NCI-H2171 (cell line): ENCODE measurements around the gene ATP4A.

Experiments
- DNase-seq: peaks from one replicate; lab custom pipeline; 2025; lab: John Stamatoyannopoulos, UW

The ATP4A gene

DNA sequence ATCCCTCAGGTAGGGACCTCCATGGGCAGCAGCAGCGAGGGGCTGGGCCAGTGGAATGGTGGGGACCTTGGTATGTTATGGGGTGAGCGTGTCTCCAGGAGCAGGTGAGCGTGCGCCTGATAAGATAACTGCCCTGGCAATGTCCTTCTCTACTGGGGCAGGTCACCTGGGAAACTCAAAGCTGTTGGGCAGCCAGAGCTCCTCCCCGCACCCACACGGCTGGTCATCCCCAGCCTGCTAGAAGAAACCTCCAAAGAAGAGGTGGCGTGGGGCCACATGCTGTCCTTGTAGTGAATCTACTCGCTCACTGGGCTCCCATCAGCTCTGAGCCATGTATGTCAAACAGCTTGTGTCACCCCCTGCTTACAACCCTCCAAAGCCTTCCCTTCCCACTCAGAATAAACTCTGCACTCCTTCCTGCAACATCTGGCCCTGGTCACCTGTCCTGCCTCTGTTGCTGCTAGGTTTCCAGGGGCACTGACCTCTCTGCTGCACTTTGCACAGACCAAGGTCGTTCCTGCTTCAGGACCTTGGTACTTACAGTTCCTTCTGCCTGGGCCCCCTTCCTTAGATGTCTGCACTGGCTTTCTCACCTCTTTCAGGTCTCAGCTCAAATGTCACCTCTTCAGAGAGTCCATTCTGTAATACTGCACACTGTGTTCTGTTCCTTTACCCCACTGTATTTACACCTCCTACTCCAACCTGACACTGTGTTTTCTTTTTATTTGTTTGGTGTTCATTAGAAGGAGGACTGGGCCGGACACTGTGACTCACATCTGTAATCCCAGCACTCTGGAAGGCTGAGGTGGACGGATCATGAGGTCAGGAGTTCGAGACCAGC lies 1.8 kb upstream of the ATP4A start:
- no peak for DNase-seq

DNA sequence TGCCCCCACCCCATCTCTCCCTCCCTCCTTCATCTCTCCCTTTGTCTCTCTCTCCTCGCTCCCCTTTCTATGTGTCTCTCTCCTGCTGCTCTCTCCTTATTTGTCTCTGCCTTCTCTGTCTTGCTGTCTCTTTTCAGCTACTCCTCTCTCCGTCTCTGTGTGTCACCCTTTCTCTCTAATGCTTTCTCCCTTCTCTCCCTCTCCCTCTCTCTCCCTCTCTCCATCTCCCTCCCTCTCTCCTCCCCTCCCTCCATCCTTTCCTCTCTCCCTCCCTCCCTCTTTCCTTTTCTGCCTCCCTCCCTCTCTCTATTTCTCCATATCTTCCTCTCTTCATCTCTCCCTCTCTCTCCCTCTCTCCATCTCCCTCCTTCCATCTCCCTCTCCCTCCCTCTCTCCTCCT lies 682 bp downstream of the ATP4A start:
- no peak for DNase-seq

DNA sequence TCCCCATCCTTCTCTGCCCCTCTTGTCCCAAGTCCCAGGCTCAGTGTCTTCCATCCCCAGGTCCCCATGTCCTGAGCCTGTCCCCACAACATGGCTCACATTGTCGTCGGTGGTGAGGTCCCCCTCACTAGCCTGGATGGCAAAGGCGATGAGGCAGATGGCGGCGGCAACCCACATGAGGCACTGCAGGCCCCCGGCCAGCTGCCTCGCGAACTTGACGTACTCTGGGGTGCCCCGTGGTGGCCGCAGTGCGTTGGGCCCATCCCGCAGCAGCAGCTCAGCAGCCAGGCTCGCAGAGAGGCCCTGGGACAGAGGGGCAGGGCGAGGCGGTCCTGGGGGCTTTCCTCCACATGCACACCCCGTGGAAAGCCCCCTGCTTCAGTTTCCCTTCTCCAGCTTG lies 1.1 kb downstream of the ATP4A start:
- DNase-seq: no peak

DNA sequence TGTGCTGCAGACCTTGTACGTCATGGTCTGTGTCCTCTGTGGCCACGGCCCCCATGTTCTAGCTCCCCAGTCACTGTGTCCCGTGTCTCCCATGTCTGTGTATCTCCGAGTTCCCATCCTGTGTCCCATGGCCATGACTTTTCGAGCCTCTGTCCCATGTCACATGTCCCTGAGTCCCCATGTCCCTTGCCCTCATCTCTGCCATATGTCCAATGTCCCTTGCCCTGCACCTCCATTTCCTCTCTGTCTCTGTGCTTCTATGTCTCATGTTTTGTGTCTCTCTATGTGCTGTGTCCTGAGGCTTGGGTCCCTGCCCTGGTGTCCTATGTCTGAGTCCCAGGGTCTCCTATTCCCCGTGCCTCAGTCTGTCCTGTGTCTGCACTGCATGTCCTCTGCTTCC lies 2.0 kb downstream of the ATP4A start:
- DNase-seq: no peak

- no peak for DNase-seq
These were observed 2.8 kb downstream of the ATP4A start for GRCh38 chr19:35560677-35561076.

- DNase-seq: no peak
These were observed 3.2 kb downstream of the ATP4A start for GRCh38 chr19:35560271-35560670.

DNA sequence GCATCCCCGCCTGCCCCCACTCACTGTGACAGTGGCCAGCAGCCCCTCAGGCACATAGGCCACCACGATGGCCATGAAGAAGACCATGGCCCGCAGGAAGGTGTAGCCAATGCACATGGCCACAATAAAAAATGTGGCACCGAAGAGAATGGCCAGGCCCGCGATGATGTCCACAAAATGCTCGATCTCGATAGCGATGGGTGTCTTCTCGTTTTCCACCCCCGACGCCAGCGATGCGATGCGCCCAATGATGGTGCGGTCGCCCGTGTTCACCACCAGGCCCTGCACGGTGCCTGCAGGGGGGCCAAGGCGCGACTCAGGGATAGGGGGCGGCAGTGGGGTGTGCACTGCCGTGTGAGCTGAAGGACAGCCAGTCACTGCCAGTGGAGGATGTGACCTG lies 3.7 kb downstream of the ATP4A start:
- DNase-seq: no peak

GRCh38 chr19:35559281-35559659 lies 4.2 kb downstream of the ATP4A start:
- no peak for DNase-seq

- no peak for DNase-seq
These were observed 4.8 kb downstream of the ATP4A start for GRCh38 chr19:35558400-35559280.

DNA sequence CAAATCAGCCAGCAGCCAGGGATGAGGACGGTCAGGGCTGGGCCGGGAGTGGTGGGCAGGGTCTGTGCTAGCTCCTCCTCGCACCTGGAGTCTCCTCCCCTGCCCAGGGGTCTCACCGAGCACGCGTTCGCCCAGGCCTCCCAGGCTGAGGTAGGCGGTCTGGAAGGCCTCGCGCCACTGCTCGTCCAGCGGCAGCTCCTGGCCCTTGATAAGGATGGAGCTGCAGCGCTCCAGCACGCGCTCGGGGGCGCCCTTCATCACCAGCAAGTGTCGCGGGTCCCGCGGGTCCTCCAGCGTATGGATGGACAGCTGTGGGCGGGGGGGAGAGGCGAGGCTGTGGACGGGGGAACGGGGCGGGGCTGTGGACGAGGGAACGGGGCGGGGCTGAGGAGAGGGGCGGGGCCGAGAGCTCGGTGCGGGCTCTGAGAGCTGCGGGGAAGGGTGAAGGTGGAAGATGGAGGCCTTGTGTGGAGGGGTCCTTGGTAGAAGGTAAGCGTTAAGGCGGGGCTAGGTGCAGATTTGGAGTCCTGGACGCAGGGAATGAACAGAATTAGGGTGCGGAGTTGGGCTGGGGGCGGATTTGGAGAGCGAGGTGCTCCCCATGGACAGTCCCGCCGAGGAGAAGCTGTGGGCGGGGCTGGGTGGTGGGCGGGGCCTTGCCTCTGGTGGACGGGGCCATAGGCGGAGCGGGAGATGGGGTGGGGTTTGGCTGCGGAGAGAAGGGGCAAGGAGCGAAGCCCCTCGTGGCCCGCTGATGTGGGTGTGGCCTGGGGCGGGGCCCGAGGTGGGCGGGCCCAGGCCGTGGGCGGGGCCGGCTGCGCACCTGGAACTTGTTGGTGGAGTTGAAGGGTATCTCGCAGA lies 5.7 kb downstream of the ATP4A start:
- peak; percentile 71 for DNase-seq

GRCh38 chr19:35556846-35557538 lies 6.5 kb downstream of the ATP4A start:
- DNase-seq: no peak

- DNase-seq: no peak
These were observed 7.3 kb downstream of the ATP4A start for GRCh38 chr19:35556025-35556590.

GRCh38 chr19:35555301-35556005 lies 8.0 kb downstream of the ATP4A start:
- DNase-seq: no peak

DNA sequence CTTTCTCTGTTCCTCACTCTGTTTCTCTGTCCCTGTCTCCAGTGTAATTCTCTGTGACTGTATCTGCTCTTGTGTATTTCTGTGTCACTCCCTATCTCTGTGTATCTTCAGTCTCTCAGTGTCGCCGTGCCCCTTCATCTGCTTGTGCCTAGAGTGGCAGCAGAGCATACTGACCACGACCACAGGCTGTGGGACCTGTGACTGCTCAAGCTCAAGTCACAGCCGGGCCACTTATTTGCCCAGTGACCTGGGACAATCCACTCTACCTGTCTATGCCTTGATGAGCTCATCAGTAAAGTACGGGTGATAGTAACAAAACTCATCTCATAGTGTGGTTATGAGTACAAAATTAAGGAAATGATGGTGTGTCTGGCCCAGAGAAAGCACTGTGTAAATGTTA lies 9.4 kb downstream of the ATP4A start:
- DNase-seq: no peak

DNA sequence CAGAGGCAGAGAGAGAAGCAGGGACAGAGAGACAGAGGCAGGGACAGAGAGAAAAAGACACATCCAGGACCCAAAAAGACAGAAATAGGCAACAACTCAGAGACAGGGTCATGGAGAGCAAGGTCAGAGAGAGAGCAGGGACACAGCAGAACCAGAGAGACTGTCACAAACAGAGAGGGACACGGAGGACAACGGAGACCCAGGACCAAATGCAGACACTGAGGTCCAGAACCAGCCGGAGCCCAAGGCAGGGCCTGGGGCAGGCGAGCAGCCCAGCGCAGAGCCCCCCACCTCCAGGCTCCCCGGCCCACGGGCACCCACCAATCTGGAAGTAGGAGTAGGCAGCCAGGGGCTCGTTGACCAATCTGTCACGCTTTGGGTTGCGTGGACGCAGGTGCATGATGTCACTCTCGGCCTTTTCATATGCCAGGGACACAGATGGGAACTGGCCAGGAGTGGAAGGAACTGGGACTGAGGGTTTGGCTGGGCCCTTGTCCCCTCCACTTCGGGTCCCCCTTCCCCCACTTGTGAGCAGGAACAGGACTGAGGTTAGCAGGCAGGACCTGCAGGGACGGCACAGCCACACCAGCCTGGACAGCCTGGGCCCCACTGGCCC lies 10.0 kb downstream of the ATP4A start:
- no peak for DNase-seq

- no peak for DNase-seq
These were observed 10.7 kb downstream of the ATP4A start for GRCh38 chr19:35552534-35553384.

DNA sequence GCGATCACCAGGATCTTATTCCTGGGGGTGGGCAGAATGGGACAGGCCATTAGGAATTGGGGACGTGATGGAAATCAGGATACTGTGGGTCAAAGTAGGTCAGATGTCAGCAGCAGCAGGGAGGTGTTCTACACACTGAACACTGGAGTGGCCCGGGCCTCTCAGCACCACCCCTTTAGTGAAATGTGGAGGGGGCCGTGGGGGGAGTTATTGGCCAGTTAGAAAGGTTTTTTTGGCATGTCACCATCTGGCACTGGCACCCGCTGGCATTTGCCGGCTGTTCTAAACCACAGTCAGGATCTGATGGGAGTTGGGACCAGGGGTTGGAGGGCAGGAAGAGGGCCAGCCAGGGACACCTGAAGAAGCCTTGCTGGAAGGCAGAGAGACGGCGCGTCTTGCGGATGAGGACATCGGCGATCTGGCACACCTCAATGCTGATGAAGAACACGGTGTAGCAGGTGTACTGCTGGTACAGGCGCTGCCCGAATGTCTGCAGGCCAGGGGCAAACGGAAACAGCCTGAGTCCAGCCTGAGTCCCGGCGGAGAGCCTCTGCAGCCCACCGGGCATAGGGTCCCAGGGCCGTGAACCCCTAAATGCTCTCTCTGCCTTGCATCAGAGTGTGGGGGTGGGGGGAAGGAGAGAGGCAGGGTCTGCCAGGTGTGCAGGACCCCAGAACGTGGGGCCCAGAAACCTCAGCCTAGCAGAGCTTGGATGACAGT lies 12.2 kb downstream of the ATP4A start:
- no peak for DNase-seq

DNA sequence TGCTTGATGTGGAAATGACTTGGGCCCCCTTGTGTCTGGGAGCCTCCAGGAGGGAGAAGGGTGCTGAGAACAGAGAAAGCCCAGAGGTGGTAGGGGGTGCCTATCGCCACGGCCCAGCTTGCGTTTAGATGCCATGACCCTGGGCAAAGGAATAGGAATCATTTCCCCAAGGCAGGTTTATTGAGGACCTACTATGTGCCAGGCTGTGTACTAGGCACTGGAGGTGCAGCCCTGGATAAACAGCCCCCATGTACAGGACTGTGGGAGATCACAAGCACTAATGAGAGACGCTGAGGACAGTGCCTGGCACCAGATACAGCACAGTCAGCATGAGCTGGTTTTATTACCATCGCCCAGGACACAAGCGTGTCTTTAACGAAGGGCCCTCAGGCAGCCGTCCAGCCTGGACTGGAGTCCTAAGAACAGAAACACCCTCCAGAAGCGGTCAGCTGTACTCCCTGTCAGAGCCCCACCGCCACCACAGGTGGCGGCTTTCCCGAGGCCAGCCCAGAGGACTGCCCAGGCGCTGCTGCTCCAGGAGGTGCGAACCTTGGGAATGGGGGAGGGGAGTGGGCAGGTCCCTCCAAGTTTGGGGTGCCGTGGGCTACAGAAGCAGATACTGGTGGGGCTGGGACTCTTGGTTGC lies 13.5 kb downstream of the ATP4A start:
- no peak for DNase-seq
